HCT116 (cell line): ENCODE results near the gene ACP4. TPM values are rescaled to one million over a fixed set of nuclear protein-coding genes. Genes with fewer than 3 reads are reported as not detected.
A peak's percentile ranks its signal among the peaks of the same experiment; 100 is the strongest.

Experiments
- ATAC-seq: fragments of 200-7000 bp; cut with Tn5 transposase; 2 replicates; pipeline ENCODE4 v1.9.1; 2020; ENCODE audit warnings: mild to moderate bottlenecking, moderate library complexity
- BruUV-seq: library from RNA; stranded (reverse); fragments of 400-500 nt; replicated peaks from 2 replicates; lab custom pipeline; 2021; lab: Mats Ljungman, UMichigan
- CTCF ChIA-PET: fragments of 300-600 bp; sonication (Branson Sonifier 250); formaldehyde crosslinking; loops from one replicate; lab custom pipeline; 2021; ENCODE audit warnings: antibody characterized with exemption; lab: Charles Lee
- POLR2A ChIA-PET: fragments of 300-600, 350-600 bp; sonication (Branson Sonifier 250); formaldehyde crosslinking; loops from one replicate; lab custom pipeline; 2021; ENCODE audit warnings: antibody characterized with exemption; lab: Charles Lee
- RAD21 ChIA-PET, 2 experiments: fragments of 300-600 bp; sonication (Branson Sonifier 250); formaldehyde crosslinking; loops; one replicate each; lab custom pipeline; 2023; ENCODE audit warnings: low total read pairs in 2 of 2; ENCODE audit not compliant: uncharacterized antibody in 2 of 2, unreplicated experiment in 2 of 2, low non-redundant PET in 1 of 2; lab: Charles Lee
- DNase-seq: peaks from one replicate; pipeline ENCODE4 v3.0.0-alpha.2; 2010; ENCODE audit warnings: low read depth, low spot score
- H2AFZ ChIP-seq: fragments of 200-600 bp; shearing (Covaris generic), sonication (generic); 2 replicates; pipeline ENCODE4 v1.6.1; 2017; ENCODE audit warnings: low read depth, mixed run types, mixed read lengths, antibody characterized with exemption, low read length; ENCODE audit not compliant: poor library complexity, severe bottlenecking
- H3K27ac ChIP-seq: 2 replicates; pipeline ENCODE4 v1.5.1; 2012; ENCODE audit warnings: low read depth, low read length
- H3K27me3 ChIP-seq: fragments of 200-600 bp; sonication (generic); 2 replicates; pipeline ENCODE4 v1.6.1; 2016; ENCODE audit warnings: mixed run types, low read length, mixed read lengths; ENCODE audit not compliant: insufficient read depth
- H3K36me3 ChIP-seq, 2 experiments: fragments of 200-500 bp in 1 of 2; fragments of 200-600 bp in 1 of 2; sonication (Bioruptor generic) in 1 of 2; sonication (generic) in 1 of 2; 2 replicates each; pipeline versions ENCODE4 v1.5.1 to v1.6.1; 2014 to 2016; ENCODE audit warnings: low read length in 2 of 2, inconsistent platforms in 1 of 2, mixed read lengths in 1 of 2, mixed run types in 1 of 2; ENCODE audit not compliant: insufficient read depth in 2 of 2, control insufficient read depth in 1 of 2
- H3K4me1 ChIP-seq, 2 experiments: fragments of 200-600 bp in 1 of 2; sonication (generic) in 1 of 2; 2 replicates each; pipeline versions ENCODE4 v1.5.1 to v1.6.1; 2012 to 2017; ENCODE audit warnings: low read length in 2 of 2, inconsistent platforms in 1 of 2, mild to moderate bottlenecking in 1 of 2, mixed read lengths in 1 of 2, mixed run types in 1 of 2, moderate library complexity in 1 of 2; ENCODE audit not compliant: insufficient read depth in 2 of 2, control insufficient read depth in 1 of 2
- H3K4me2 ChIP-seq: fragments of 200-600 bp; sonication (generic); 2 replicates; pipeline ENCODE4 v1.6.1; 2017; ENCODE audit warnings: mixed run types, low read length, mixed read lengths
- H3K4me3 ChIP-seq, 2 experiments: fragments of 200-600 bp in 1 of 2; sonication (generic) in 1 of 2; replicated peaks in 1 of 2; 2 replicates each; pipeline ENCODE4 v1.5.1; 2011 to 2016; ENCODE audit warnings: low read length in 2 of 2, control low read depth in 1 of 2, low read depth in 1 of 2, mild to moderate bottlenecking in 1 of 2, mixed read lengths in 1 of 2, mixed run types in 1 of 2
- H3K79me2 ChIP-seq: fragments of 200-600 bp; sonication (generic); 2 replicates; pipeline ENCODE4 v1.6.1; 2017; ENCODE audit warnings: mild to moderate bottlenecking, mixed run types, low read length, moderate library complexity, mixed read lengths; ENCODE audit not compliant: insufficient read depth
- H3K9ac ChIP-seq: fragments of 200-600 bp; sonication (generic); 2 replicates; pipeline ENCODE4 v1.6.1; 2016; ENCODE audit warnings: low read length, mixed read lengths
- H3K9me2 ChIP-seq: fragments of 200-600 bp; sonication (generic), shearing (Covaris generic); 2 replicates; pipeline ENCODE4 v1.6.1; 2017; ENCODE audit warnings: mixed run types, mild to moderate bottlenecking, moderate library complexity; ENCODE audit not compliant: insufficient read depth
- H3K9me3 ChIP-seq, 2 experiments: fragments of 200-500 bp in 1 of 2; fragments of 200-600 bp in 1 of 2; sonication (Bioruptor generic) in 1 of 2; sonication (generic) in 1 of 2; 2 replicates each; pipeline ENCODE4 v1.6.1; 2014 to 2017; ENCODE audit warnings: low read length in 2 of 2, mixed read lengths in 2 of 2, inconsistent platforms in 1 of 2, low read depth in 1 of 2, mild to moderate bottlenecking in 1 of 2, mixed run types in 1 of 2, moderate library complexity in 1 of 2; ENCODE audit not compliant: control insufficient read depth in 1 of 2, insufficient read depth in 1 of 2
- H4K20me1 ChIP-seq: fragments of 200-600 bp; sonication (generic), shearing (Covaris generic); 2 replicates; pipeline ENCODE4 v1.6.1; 2017; ENCODE audit warnings: mixed run types, mild to moderate bottlenecking, moderate library complexity; ENCODE audit not compliant: insufficient read depth
- ATF3 ChIP-seq: IDR thresholded peaks from 2 replicates; pipeline ENCODE4 v1.6.1; 2012
- CBX3 ChIP-seq: IDR thresholded peaks from 2 replicates; pipeline ENCODE4 v1.6.1; 2012; ENCODE audit warnings: low read depth
- CEBPB ChIP-seq: IDR thresholded peaks from 2 replicates; pipeline ENCODE4 v1.6.1; 2012; ENCODE audit warnings: low read depth
- EGR1 ChIP-seq: IDR thresholded peaks from 2 replicates; pipeline ENCODE4 v1.6.1; 2012; ENCODE audit warnings: low read depth
- EZH2 ChIP-seq: fragments of 200-600 bp; sonication (generic); IDR thresholded peaks from 2 replicates; pipeline ENCODE4 v1.6.1; 2017; ENCODE audit warnings: antibody characterized with exemption, mixed run types
- EZH2phosphoT487 ChIP-seq: fragments of 200-600 bp; IDR thresholded peaks from 2 replicates; pipeline ENCODE4 v1.6.1; 2018; ENCODE audit warnings: antibody characterized with exemption, borderline replicate concordance
- FOSL1 ChIP-seq: IDR thresholded peaks from 2 replicates; pipeline ENCODE4 v1.6.1; 2012; ENCODE audit warnings: low read depth
- JUND ChIP-seq: IDR thresholded peaks from 2 replicates; pipeline ENCODE4 v1.6.1; 2012
- POLR2A ChIP-seq: IDR thresholded peaks from 2 replicates; pipeline ENCODE4 v1.7.0; 2011; ENCODE audit warnings: borderline replicate concordance; ENCODE audit not compliant: insufficient read depth, insufficient read length; ENCODE audit errors: extremely low read depth
- SIN3A ChIP-seq: IDR thresholded peaks from 2 replicates; pipeline ENCODE4 v1.6.1; 2012; ENCODE audit warnings: low read depth
- SP1 ChIP-seq: IDR thresholded peaks from 2 replicates; pipeline ENCODE4 v1.6.1; 2012; ENCODE audit warnings: low read depth
- SRF ChIP-seq: IDR thresholded peaks from 2 replicates; pipeline ENCODE4 v1.6.1; 2012; ENCODE audit warnings: low read depth
- TCF7L2 ChIP-seq: IDR thresholded peaks from 2 replicates; pipeline ENCODE4 v1.7.0; 2011; ENCODE audit warnings: borderline replicate concordance, inconsistent platforms; ENCODE audit not compliant: insufficient read depth, insufficient read length; ENCODE audit errors: extremely low read depth
- YY1 ChIP-seq: IDR thresholded peaks from 2 replicates; pipeline ENCODE4 v1.6.1; 2011; ENCODE audit warnings: low read length, low read depth, moderate library complexity, mild to moderate bottlenecking; ENCODE audit not compliant: insufficient replicate concordance; ENCODE audit errors: extremely low read depth
- ZFX ChIP-seq: fragments of 450-650 bp; IDR thresholded peaks from 2 replicates; pipeline ENCODE4 v1.6.1; 2017
- ZNF274 ChIP-seq: fragments of 200-500 bp; sonication (Bioruptor generic); IDR thresholded peaks from 2 replicates; pipeline ENCODE4 v1.6.1; 2014; ENCODE audit warnings: mild to moderate bottlenecking, low read depth, low read length, inconsistent platforms
- intact Hi-C: fragments of 100-400 bp; cut with micrococcal nuclease; formaldehyde crosslinking; loops from 2 replicates; pipeline ENCODE4 v1.10.0; 2022
- total RNA-seq: library from RNA; stranded (reverse); gene quantifications from one replicate; pipeline ENCODE4 v1.2.1, GENCODE V29; 2021; ENCODE audit not compliant: unreplicated experiment
- TF ChIP-seq, protein P1 (sequence below): IDR thresholded peaks from 2 replicates; pipeline ENCODE4 v1.6.1; 2012; ENCODE audit warnings: low read depth
- TF ChIP-seq, protein P2 (sequence below): IDR thresholded peaks from 2 replicates; pipeline ENCODE4 v1.6.1; 2012
- TF ChIP-seq, protein P3 (sequence below), 3 experiments: fragments of 200-600 bp in 1 of 3; sonication (generic) in 1 of 3; IDR thresholded peaks in 2 of 3; conservative IDR thresholded peaks in 1 of 3; 2 replicates each; pipeline ENCODE4 v1.5.1; 2012 to 2017; ENCODE audit warnings: low read depth in 2 of 3, low read length in 2 of 3, antibody characterized with exemption in 1 of 3, borderline replicate concordance in 1 of 3, control low read depth in 1 of 3, mild to moderate bottlenecking in 1 of 3, mixed read lengths in 1 of 3, mixed run types in 1 of 3, moderate library complexity in 1 of 3; ENCODE audit not compliant: insufficient read depth in 1 of 3

ACP4 gene
- total RNA-seq, 1 experiment from 2014 or later: not detected

- ChIA-PET RAD21 (interaction anchor here (0.6 to 1.5 kb wide), 4 partner anchors 114 to 127 kb away, joined by 3 to 7 read pairs (median 4); no protein-coding TSS in a partner anchor), CTCF (interaction anchor here (0.9 to 3.1 kb wide), 8 partner anchors 10 to 301 kb away, joined by 3 to 19 read pairs (median 7); no protein-coding TSS in a partner anchor), POLR2A (interaction anchor here (3.5 kb wide), 1 partner anchor 9 kb away, joined by 19 read pairs; no protein-coding TSS in a partner anchor)
- Histone ChIP-seq H3K36me3 (peaks cover 26 to 31% of the 10 kb centered on the region in 2 experiments; a peak in 3 of 4 replicates), H3K9me3 (no peaks in the 10 kb centered on the region), H3K79me2 (peaks cover 28% of the 10 kb centered on the region), H3K4me3 (no peak overlapping the region), H3K9ac (no peak overlapping the region), H3K4me2 (peak overlapping the region; percentile 40; the same call in 1 of the 2 replicates), H3K27ac (peak overlapping the region; percentile 40), H3K4me1 (peaks cover 11 to 32% of the 10 kb centered on the region in 2 experiments; a peak in 3 of 4 replicates), H4K20me1 (peaks cover 37% of the 10 kb centered on the region; the same call in 1 of the 2 replicates), H2AFZ (no peak overlapping the region), H3K9me2 (no peaks in the 10 kb centered on the region), H3K27me3 (no peaks in the 10 kb centered on the region)
- no peak for DNase-seq
- intact Hi-C loops: loop anchor here (1.0 to 5.0 kb wide), 2 partner anchors 127 to 297 kb away; no protein-coding TSS in a partner anchor
- TSS peak; percentile 1 for BruUV-seq
- peak; percentile 61 for ATAC-seq
- TF ChIP-seq, protein P1, sequence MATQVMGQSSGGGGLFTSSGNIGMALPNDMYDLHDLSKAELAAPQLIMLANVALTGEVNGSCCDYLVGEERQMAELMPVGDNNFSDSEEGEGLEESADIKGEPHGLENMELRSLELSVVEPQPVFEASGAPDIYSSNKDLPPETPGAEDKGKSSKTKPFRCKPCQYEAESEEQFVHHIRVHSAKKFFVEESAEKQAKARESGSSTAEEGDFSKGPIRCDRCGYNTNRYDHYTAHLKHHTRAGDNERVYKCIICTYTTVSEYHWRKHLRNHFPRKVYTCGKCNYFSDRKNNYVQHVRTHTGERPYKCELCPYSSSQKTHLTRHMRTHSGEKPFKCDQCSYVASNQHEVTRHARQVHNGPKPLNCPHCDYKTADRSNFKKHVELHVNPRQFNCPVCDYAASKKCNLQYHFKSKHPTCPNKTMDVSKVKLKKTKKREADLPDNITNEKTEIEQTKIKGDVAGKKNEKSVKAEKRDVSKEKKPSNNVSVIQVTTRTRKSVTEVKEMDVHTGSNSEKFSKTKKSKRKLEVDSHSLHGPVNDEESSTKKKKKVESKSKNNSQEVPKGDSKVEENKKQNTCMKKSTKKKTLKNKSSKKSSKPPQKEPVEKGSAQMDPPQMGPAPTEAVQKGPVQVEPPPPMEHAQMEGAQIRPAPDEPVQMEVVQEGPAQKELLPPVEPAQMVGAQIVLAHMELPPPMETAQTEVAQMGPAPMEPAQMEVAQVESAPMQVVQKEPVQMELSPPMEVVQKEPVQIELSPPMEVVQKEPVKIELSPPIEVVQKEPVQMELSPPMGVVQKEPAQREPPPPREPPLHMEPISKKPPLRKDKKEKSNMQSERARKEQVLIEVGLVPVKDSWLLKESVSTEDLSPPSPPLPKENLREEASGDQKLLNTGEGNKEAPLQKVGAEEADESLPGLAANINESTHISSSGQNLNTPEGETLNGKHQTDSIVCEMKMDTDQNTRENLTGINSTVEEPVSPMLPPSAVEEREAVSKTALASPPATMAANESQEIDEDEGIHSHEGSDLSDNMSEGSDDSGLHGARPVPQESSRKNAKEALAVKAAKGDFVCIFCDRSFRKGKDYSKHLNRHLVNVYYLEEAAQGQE: no peak
- no peak for TF ChIP-seq SRF
- no peak for TF ChIP-seq FOSL1
- TF ChIP-seq, protein P2, sequence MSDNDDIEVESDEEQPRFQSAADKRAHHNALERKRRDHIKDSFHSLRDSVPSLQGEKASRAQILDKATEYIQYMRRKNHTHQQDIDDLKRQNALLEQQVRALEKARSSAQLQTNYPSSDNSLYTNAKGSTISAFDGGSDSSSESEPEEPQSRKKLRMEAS: 0 out of 2 replicates have a peak, but pooled peaks have one; percentile 26
- TF ChIP-seq JUND: peak; percentile 51
- TF ChIP-seq CEBPB: no peak
- no peak for TF ChIP-seq EZH2
- no peak for TF ChIP-seq EZH2phosphoT487
- peak; percentile 45 for TF ChIP-seq POLR2A
- TF ChIP-seq TCF7L2: no peak
- peak; percentile 42; the same call in 1 of the 2 replicates for TF ChIP-seq SP1
- TF ChIP-seq, protein P3, sequence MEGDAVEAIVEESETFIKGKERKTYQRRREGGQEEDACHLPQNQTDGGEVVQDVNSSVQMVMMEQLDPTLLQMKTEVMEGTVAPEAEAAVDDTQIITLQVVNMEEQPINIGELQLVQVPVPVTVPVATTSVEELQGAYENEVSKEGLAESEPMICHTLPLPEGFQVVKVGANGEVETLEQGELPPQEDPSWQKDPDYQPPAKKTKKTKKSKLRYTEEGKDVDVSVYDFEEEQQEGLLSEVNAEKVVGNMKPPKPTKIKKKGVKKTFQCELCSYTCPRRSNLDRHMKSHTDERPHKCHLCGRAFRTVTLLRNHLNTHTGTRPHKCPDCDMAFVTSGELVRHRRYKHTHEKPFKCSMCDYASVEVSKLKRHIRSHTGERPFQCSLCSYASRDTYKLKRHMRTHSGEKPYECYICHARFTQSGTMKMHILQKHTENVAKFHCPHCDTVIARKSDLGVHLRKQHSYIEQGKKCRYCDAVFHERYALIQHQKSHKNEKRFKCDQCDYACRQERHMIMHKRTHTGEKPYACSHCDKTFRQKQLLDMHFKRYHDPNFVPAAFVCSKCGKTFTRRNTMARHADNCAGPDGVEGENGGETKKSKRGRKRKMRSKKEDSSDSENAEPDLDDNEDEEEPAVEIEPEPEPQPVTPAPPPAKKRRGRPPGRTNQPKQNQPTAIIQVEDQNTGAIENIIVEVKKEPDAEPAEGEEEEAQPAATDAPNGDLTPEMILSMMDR (IDR thresholded peaks at IDR 0.05 in 2 of 3, conservative IDR thresholded peaks at IDR 0.05 in 1 of 3; ENCODE audit: borderline replicate concordance in 1 of 3, insufficient read depth in 1 of 3, low read depth in 2 of 3, low read length in 2 of 3): peak in 2 of 3 experiments; percentile 64 to 78; a peak in 4 of 6 replicates
- no peak; the same call in 1 of the 2 replicates for TF ChIP-seq ZFX
- TF ChIP-seq ATF3: no peak; the same call in 1 of the 2 replicates
- TF ChIP-seq SIN3A: peak; percentile 34; the same call in 1 of the 2 replicates
- TF ChIP-seq YY1: no peak
- TF ChIP-seq ZNF274: no peak
- no peak for TF ChIP-seq EGR1
- TF ChIP-seq CBX3: no peak
These were observed 4.9 kb downstream of the ACP4 start for GRCh38 chr19:50794876-50795663.
